Heart left ventricle (tissue), 13 donors: ENCODE results near the gene KIF27.
"Not testable (repeated sequence)": the region's sequence is repeated elsewhere in the genome, so short reads cannot be mapped to it uniquely, and the experiment has no call there.

ENCODE experiments used
- CTCF ChIP-seq, 12 donors: fragments of 200-600 bp; sonication (generic) in 4 of 12; IDR thresholded peaks; one replicate each; pipeline versions ENCODE4 v1.5.0 to v1.8.0; 2018 to 2022; ENCODE audit warnings: antibody characterized with exemption in 12 of 12, mild to moderate bottlenecking in 5 of 12
- POLR2A ChIP-seq, 2 donors: fragments of 450-650 bp; IDR thresholded peaks; one replicate each; pipeline ENCODE4 v1.6.1; 2017; ENCODE audit warnings: antibody characterized with exemption in 2 of 2, mild to moderate bottlenecking in 2 of 2, moderate library complexity in 2 of 2
- donor health status: ischemic (EF 13 %, LVEDD 7.1; RV severe dilation, severe dysfunction).
- donor health status: DM: no; HTN: yes; CAD: no.
- donor health status: DM: no; HTN: no; CAD: no.
- donor health status: ischemic (EF 25% LVEDD 6.9; RV normal size, moderate dysfunction).
- donor health status: ischemic (EF 25% LVEDD 5.7; RV mildly dilated, moderate dysfunction).
- donor health status: ischemic (EF 35%, LVEDD 5.7; RV mildly dilated, moderate dysfunction).
- donor health status: nonischemic (EF 11% LVEDD 7.7; RV severe dilation, severe dysfunction).
- donor health status: DM: yes; HTN: yes; CAD: no.
- donor health status: PGD.
- donor health status: ischemic (EF 29% LVEDD 5.4; RV normal size, mild dysfunction).
- donor health status: nonischemic (EF 23%, LVEDD 6.1; RV moderate dilation, normal function).

GRCh38 chr9:83894301-83894700 is 26.9 kb downstream of the KIF27 start:
- not testable (repeated sequence) for TF ChIP-seq CTCF, POLR2A (IDR thresholded peaks at IDR 0.05)
